Mammary epithelial cell (primary cell): ENCODE data around the gene EFEMP2.

ENCODE experiments used
- CTCF ChIP-seq, 2 donors: IDR thresholded peaks in 1 of 2; conservative IDR thresholded peaks in 1 of 2; 2 replicates each; pipeline ENCODE4 v1.5.1; 2011 to 2012; ENCODE audit warnings: inconsistent platforms in 2 of 2, low read length in 2 of 2, mild to moderate bottlenecking in 2 of 2, control low read depth in 1 of 2, low read depth in 1 of 2; ENCODE audit not compliant: insufficient read depth in 1 of 2; ENCODE audit errors: extremely low read depth in 1 of 2
- EZH2 ChIP-seq: IDR thresholded peaks from 2 replicates; pipeline ENCODE4 v1.6.1; 2012; ENCODE audit warnings: low read length, inconsistent platforms, borderline replicate concordance

- TF ChIP-seq CTCF (conservative IDR thresholded peaks at IDR 0.05 in 1 of 2, IDR thresholded peaks at IDR 0.05 in 1 of 2; ENCODE audit: extremely low read depth in 1 of 2, insufficient read depth in 1 of 2, low read depth in 1 of 2, low read length in 2 of 2), result no peak
- TF ChIP-seq EZH2, result no peak
Observed at GRCh38 chr11:65879617-65880016, 7.0 kb upstream of the EFEMP2 start, which contains the start of gene CTSW.
